HepG2 (cell line): Measurements from ENCODE around the gene ASB9. TPM values are rescaled to one million over a fixed set of nuclear protein-coding genes. Genes with fewer than 3 reads are reported as not detected.

ENCODE experiments used
- DPF2 ChIP-seq: sonication (generic); formaldehyde crosslinking; IDR thresholded peaks from 2 replicates; pipeline ENCODE4 v1.4.0; 2020; ENCODE audit warnings: mild to moderate bottlenecking, low read depth, missing genetic modification reagents, borderline replicate concordance
- ESRRA ChIP-seq: sonication (generic); formaldehyde crosslinking; IDR thresholded peaks from 2 replicates; pipeline ENCODE4 v1.5.1; 2020; ENCODE audit warnings: mild to moderate bottlenecking, low read depth, missing genetic modification reagents
- HIVEP1 ChIP-seq: sonication (generic); formaldehyde crosslinking; IDR thresholded peaks from 2 replicates; pipeline ENCODE4 v1.4.0; 2020; ENCODE audit warnings: mild to moderate bottlenecking, missing genetic modification reagents
- KLF15 ChIP-seq: sonication (generic); formaldehyde crosslinking; IDR thresholded peaks from 2 replicates; pipeline ENCODE4 v1.8.1; 2023; ENCODE audit warnings: borderline replicate concordance, mild to moderate bottlenecking, inconsistent platforms, missing genetic modification reagents, mixed read lengths
- MAF1 ChIP-seq: sonication (generic); formaldehyde crosslinking; IDR thresholded peaks from 2 replicates; pipeline ENCODE4 v1.5.0; 2020; ENCODE audit warnings: missing genetic modification reagents, borderline replicate concordance
- NFATC3 ChIP-seq: sonication (generic); formaldehyde crosslinking; IDR thresholded peaks from 2 replicates; pipeline ENCODE4 v1.5.1; 2020; ENCODE audit warnings: mild to moderate bottlenecking, missing genetic modification reagents
- NONO ChIP-seq, 2 experiments: fragments of 450-650 bp in 1 of 2; sonication (generic) in 1 of 2; formaldehyde crosslinking in 1 of 2; IDR thresholded peaks in 1 of 2; conservative IDR thresholded peaks in 1 of 2; 2 replicates each; pipeline versions ENCODE4 v1.6.1 to v1.8.0; 2017 to 2022; ENCODE audit warnings: mild to moderate bottlenecking in 1 of 2, missing genetic modification reagents in 1 of 2, moderate library complexity in 1 of 2
- POLR2A ChIP-seq, 2 experiments: IDR thresholded peaks; 2 replicates each; pipeline ENCODE4 v1.6.1; 2011; ENCODE audit warnings: low read depth in 2 of 2, low read length in 2 of 2, mild to moderate bottlenecking in 1 of 2, moderate library complexity in 1 of 2; ENCODE audit not compliant: insufficient read depth in 1 of 2
- SALL1 ChIP-seq: sonication (generic); formaldehyde crosslinking; IDR thresholded peaks from 2 replicates; pipeline ENCODE4 v1.8.0; 2022; ENCODE audit warnings: mild to moderate bottlenecking, missing genetic modification reagents
- SRSF9 ChIP-seq: fragments of 200-400 bp; formaldehyde crosslinking; IDR thresholded peaks from 2 replicates; pipeline ENCODE4 v1.6.1; 2018; ENCODE audit warnings: borderline replicate concordance, mild to moderate bottlenecking, low read depth, low read length; ENCODE audit not compliant: insufficient read depth, poor library complexity, severe bottlenecking
- STAG1 ChIP-seq: sonication (generic); formaldehyde crosslinking; IDR thresholded peaks from 2 replicates; pipeline ENCODE4 v1.4.0; 2020; ENCODE audit warnings: missing genetic modification reagents
- YEATS2 ChIP-seq: sonication (generic); formaldehyde crosslinking; IDR thresholded peaks from 2 replicates; pipeline ENCODE4 v1.4.0; 2020; ENCODE audit warnings: missing genetic modification reagents, borderline replicate concordance
- ZBTB20 ChIP-seq: sonication (generic); formaldehyde crosslinking; IDR thresholded peaks from 2 replicates; pipeline ENCODE4 v1.8.1; 2023; ENCODE audit warnings: missing genetic modification reagents, low read depth, mild to moderate bottlenecking, borderline replicate concordance
- ZBTB42 ChIP-seq: sonication (generic); formaldehyde crosslinking; IDR thresholded peaks from 2 replicates; pipeline ENCODE4 v1.5.0; 2020; ENCODE audit warnings: mild to moderate bottlenecking, missing genetic modification reagents
- ZNF205 ChIP-seq: IDR thresholded peaks from 2 replicates; pipeline ENCODE4 v1.6.1; 2018; ENCODE audit warnings: missing biosample characterization, missing genetic modification reagents
- ZNF235 ChIP-seq: sonication (generic); formaldehyde crosslinking; IDR thresholded peaks from 2 replicates; pipeline ENCODE4 v1.8.1; 2023; ENCODE audit warnings: mild to moderate bottlenecking, missing genetic modification reagents, borderline replicate concordance
- ZNF530 ChIP-seq: sonication (generic); formaldehyde crosslinking; IDR thresholded peaks from 2 replicates; pipeline ENCODE4 v1.5.0; 2020; ENCODE audit warnings: low read depth, mild to moderate bottlenecking, missing genetic modification reagents
- ZNF569 ChIP-seq: sonication (generic); formaldehyde crosslinking; IDR thresholded peaks from 2 replicates; pipeline ENCODE4 v1.5.0; 2020; ENCODE audit warnings: mild to moderate bottlenecking, missing genetic modification reagents, moderate library complexity, borderline replicate concordance
- ZNF749 ChIP-seq: sonication (generic); formaldehyde crosslinking; IDR thresholded peaks from 2 replicates; pipeline ENCODE4 v1.8.0; 2022; ENCODE audit warnings: mild to moderate bottlenecking, missing genetic modification reagents, moderate library complexity, borderline replicate concordance
- ZNF766 ChIP-seq: sonication (generic); formaldehyde crosslinking; IDR thresholded peaks from 2 replicates; pipeline ENCODE4 v1.5.0; 2020; ENCODE audit warnings: missing genetic modification reagents, borderline replicate concordance
- ZNF780A ChIP-seq: sonication (generic); formaldehyde crosslinking; IDR thresholded peaks from 2 replicates; pipeline ENCODE4 v1.8.0; 2022; ENCODE audit warnings: mild to moderate bottlenecking, missing genetic modification reagents, moderate library complexity
- polyA plus RNA-seq, 8 experiments: library from polyadenylated mRNA; depleted of rRNA in 3 of 8; stranded (reverse) in 7 of 8; unstranded in 1 of 8; fragments of >200 nt; fragmentation: Illumina TruSeq in 4 of 8; extraction: Trizol in 4 of 8; gene quantifications; 2 replicates each; pipeline versions ENCODE4 v1.2.1 to v1.2.3, GENCODE V29; 2011 to 2016; ENCODE audit warnings: low read depth in 4 of 8, missing spikeins in 1 of 8, mixed read lengths in 1 of 8; ENCODE audit not compliant: insufficient read depth in 1 of 8
- total RNA-seq, 5 experiments: library from RNA; depleted of rRNA; stranded (reverse); fragments of >200 nt; fragmentation: Illumina TruSeq; extraction: Trizol; gene quantifications; 2 replicates each; pipeline ENCODE4 v1.2.3, GENCODE V29; 2016; ENCODE audit warnings: low read depth in 1 of 5
- TF ChIP-seq, protein P1 (sequence below): sonication (generic); formaldehyde crosslinking; IDR thresholded peaks from 2 replicates; pipeline ENCODE4 v1.4.0; 2020; ENCODE audit warnings: mild to moderate bottlenecking, missing genetic modification reagents, borderline replicate concordance
- TF ChIP-seq, protein P2 (sequence below): sonication (generic); formaldehyde crosslinking; IDR thresholded peaks from 2 replicates; pipeline ENCODE4 v1.8.0; 2023; ENCODE audit warnings: mild to moderate bottlenecking, missing genetic modification reagents
- TF ChIP-seq, protein P3 (sequence below): sonication (generic); formaldehyde crosslinking; IDR thresholded peaks from 2 replicates; pipeline ENCODE4 v1.4.0; 2020; ENCODE audit warnings: mild to moderate bottlenecking, low read depth, missing genetic modification reagents

Gene ASB9
- total and polyA plus RNA-seq, 2 of the 13 experiments (the other 11 are each of a cell fraction or from before 2014, with no cell fraction given): 4.2 to 13.8 TPM

DNA sequence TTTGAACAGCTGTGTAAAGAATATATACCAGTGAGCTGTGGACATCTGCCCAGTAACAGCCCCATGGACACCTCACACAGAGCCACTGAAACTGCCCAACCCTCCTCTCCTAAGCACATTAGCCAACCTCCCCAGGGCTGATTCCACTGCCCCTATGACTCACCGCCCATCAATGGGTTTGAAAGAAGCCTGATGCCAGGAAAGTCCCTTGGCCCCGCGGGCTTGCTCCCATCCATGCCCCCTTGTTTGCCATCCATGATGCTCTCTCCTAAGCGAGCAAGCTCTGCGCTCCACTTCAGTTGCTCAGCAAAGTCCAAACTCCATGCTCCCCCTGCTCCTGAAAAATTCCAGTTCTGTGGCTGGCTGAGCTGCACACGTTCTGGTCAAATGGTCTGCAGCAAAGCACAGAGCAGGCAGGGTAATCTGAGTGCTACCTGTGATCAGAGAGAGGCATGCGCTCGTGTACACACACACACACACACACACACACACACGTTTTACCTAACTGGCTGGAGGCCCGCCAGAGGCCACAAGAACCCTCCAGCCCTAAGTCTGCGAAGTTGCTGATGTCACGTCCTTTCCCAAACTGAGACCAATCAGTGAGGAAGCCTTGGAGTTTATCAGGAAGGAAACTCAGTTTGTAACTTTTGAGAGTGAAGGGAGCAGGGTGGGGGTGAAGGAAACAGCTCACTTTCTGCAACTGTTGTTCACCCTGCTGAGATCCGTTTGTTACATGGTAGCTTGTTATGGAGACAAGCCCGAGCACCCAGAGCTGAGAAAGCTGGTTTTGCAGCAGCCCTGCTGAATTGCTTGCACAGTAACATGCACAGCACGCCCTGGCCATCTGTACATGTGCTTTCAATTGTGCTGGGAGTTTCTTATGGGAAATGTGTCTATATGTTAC, at the start of gene ASB9 (continued):
- TF ChIP-seq MAF1: no peak
- TF ChIP-seq ZNF569 (CRISPR knock-in tag): no peak
- TF ChIP-seq ZBTB20 (CRISPR knock-in tag): no peak
- TF ChIP-seq ZNF780A (CRISPR knock-in tag): no peak
- no peak for TF ChIP-seq HIVEP1 (CRISPR knock-in tag)
- TF ChIP-seq ZNF235 (CRISPR knock-in tag): no peak
- TF ChIP-seq, protein P1, sequence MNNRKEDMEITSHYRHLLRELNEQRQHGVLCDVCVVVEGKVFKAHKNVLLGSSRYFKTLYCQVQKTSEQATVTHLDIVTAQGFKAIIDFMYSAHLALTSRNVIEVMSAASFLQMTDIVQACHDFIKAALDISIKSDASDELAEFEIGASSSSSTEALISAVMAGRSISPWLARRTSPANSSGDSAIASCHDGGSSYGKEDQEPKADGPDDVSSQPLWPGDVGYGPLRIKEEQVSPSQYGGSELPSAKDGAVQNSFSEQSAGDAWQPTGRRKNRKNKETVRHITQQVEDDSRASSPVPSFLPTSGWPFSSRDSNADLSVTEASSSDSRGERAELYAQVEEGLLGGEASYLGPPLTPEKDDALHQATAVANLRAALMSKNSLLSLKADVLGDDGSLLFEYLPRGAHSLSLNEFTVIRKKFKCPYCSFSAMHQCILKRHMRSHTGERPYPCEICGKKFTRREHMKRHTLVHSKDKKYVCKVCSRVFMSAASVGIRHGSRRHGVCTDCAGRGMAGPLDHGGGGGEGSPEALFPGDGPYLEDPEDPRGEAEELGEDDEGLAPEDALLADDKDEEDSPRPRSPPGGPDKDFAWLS (CRISPR knock-in tag): no peak
- no peak for TF ChIP-seq ESRRA (CRISPR knock-in tag)
- TF ChIP-seq SALL1 (CRISPR knock-in tag): peak; percentile 81
- TF ChIP-seq DPF2 (CRISPR knock-in tag): peak; percentile 50; the same call in 1 of the 2 replicates
- no peak for TF ChIP-seq ZNF766 (CRISPR knock-in tag)
- TF ChIP-seq NFATC3: no peak
- TF ChIP-seq ZNF205 (CRISPR knock-in tag): no peak; the same call in 1 of the 2 replicates
- no peak for TF ChIP-seq SRSF9
- TF ChIP-seq, protein P2, sequence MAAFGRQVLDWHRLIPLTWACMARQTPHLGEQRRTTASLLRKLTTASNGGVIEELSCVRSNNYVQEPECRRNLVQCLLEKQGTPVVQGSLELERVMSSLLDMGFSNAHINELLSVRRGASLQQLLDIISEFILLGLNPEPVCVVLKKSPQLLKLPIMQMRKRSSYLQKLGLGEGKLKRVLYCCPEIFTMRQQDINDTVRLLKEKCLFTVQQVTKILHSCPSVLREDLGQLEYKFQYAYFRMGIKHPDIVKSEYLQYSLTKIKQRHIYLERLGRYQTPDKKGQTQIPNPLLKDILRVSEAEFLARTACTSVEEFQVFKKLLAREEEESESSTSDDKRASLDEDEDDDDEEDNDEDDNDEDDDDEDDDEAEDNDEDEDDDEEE (CRISPR knock-in tag): no peak
- TF ChIP-seq STAG1 (CRISPR knock-in tag): no peak
- no peak for TF ChIP-seq NONO (IDR thresholded peaks at IDR 0.05)
- peak; percentile 62; the same call in 1 of the 2 replicates for TF ChIP-seq NONO (CRISPR knock-in tag; conservative IDR thresholded peaks at IDR 0.05)
- TF ChIP-seq POLR2A (IDR thresholded peaks at IDR 0.05; ENCODE audit: insufficient read depth in 1 of 2, low read depth in 2 of 2, low read length in 2 of 2): peak in 1 of 2 experiments; percentile 34; a peak in 1 of 4 replicates
- no peak for TF ChIP-seq KLF15 (CRISPR knock-in tag)
- no peak for TF ChIP-seq YEATS2
- TF ChIP-seq ZBTB42 (CRISPR knock-in tag): no peak
- no peak for TF ChIP-seq ZNF530 (CRISPR knock-in tag)
- no peak for TF ChIP-seq ZNF749
- TF ChIP-seq, protein P3, sequence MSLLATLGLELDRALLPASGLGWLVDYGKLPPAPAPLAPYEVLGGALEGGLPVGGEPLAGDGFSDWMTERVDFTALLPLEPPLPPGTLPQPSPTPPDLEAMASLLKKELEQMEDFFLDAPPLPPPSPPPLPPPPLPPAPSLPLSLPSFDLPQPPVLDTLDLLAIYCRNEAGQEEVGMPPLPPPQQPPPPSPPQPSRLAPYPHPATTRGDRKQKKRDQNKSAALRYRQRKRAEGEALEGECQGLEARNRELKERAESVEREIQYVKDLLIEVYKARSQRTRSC (CRISPR knock-in tag): no peak
